Ectodermal cell (in vitro differentiated cells): ENCODE results near the gene NDEL1.

ENCODE experiments used
- H3K27ac ChIP-seq: 2 replicates; pipeline ENCODE4 v1.7.0; 2013; ENCODE audit warnings: mild to moderate bottlenecking, low read depth, low read length; ENCODE audit not compliant: insufficient read depth, poor library complexity, severe bottlenecking
- H3K27me3 ChIP-seq: 2 replicates; pipeline ENCODE4 v1.7.0; 2013; ENCODE audit warnings: mild to moderate bottlenecking, low read length; ENCODE audit not compliant: insufficient read depth, control insufficient read depth, poor library complexity, severe bottlenecking
- H3K36me3 ChIP-seq: one replicate; pipeline ENCODE4 v1.7.0; 2013; ENCODE audit warnings: low read length; ENCODE audit not compliant: control insufficient read depth, insufficient read depth
- H3K4me1 ChIP-seq: one replicate; pipeline ENCODE4 v1.7.0; 2013; ENCODE audit warnings: low read length; ENCODE audit not compliant: control insufficient read depth, insufficient read depth
- H3K4me3 ChIP-seq: 2 replicates; pipeline ENCODE4 v1.7.0; 2013; ENCODE audit warnings: low read depth, low read length, control low read depth; ENCODE audit not compliant: insufficient read depth
- H3K9me3 ChIP-seq: 2 replicates; pipeline ENCODE4 v1.7.0; 2013; ENCODE audit warnings: mild to moderate bottlenecking, low read length, moderate library complexity; ENCODE audit not compliant: control insufficient read depth
- WGBS, 2 experiments: methylation state at CpG; one replicate each; pipeline ENCODE4 v1.1.7; 2013; ENCODE audit warnings: missing lambda C conversion rate in 2 of 2; 5-methylcytosine and 5-hydroxymethylcytosine counted together

Gene NDEL1

GRCh38 chr17:8485491-8485890 lies 49.8 kb downstream of the NDEL1 start:
- no peak overlapping the region for H3K4me3 ChIP-seq
- H3K36me3 ChIP-seq, result peaks cover 73% of the 10 kb centered on the region
- H3K9me3 ChIP-seq, result no peaks in the 10 kb centered on the region
- H3K4me1 ChIP-seq, result no peaks in the 10 kb centered on the region
- H3K27ac ChIP-seq, result no peak overlapping the region
- H3K27me3 ChIP-seq, result no peaks in the 10 kb centered on the region
- WGBS, 2 experiments, result 87 to 100% methylated on average over 1 of the region's 1 CpG

DNA sequence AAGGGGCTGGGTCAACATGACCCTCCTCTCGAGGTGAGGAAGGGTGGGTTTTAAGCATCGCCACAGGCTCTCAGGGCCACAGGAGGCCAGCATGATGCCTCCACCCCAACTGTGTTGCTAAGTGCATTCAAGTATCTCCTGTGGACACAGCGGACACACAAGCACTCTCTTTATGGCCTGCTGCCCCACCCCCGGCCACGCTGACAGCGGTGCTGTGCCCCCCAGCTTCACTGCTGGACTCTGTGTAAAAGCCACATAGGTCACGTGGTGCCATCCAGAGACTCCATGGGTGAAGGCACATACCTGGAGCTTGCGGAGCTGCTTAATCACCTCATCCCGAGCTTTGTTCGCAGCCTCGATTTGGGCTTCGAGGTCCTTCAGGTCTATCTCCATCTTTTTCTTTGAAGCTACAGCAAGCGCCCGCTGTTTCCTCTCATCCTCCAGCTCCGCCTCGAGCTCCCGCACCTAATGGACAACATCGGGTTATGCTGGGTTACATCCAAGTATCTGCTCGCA lies 51.5 kb downstream of the NDEL1 start:
- Histone ChIP-seq H3K36me3 (peaks cover 76% of the 10 kb centered on the region), H3K4me1 (no peaks in the 10 kb centered on the region), H3K9me3 (no peaks in the 10 kb centered on the region), H3K27me3 (no peaks in the 10 kb centered on the region), H3K27ac (no peak overlapping the region), H3K4me3 (no peak overlapping the region)
- 88 to 89% methylated on average over 19 of the region's 19 CpGs for WGBS, 2 experiments

DNA sequence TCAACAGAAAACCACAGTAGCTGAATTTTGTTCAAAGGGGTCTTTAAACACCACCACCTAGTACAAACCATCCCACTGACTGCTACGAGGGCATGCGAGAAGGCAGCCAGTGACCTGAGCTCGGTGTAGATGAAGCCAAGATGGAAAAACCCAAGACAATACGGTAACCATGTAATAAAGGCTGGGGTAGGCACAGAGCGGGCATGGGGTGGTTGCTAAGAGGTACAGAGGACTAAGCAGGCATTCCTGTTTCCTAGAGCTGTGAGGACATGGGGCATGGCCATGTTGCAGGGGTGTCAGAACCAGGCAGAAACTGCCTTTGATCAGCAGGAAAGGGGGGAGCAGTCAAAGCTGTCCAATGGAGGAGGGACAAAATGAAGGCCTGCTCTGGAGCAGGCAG lies 52.1 kb downstream of the NDEL1 start:
- 96% methylated on average over 5 of the region's 5 CpGs for WGBS, 2 experiments
- peaks cover 71% of the 10 kb centered on the region for H3K36me3 ChIP-seq
- H3K4me3 ChIP-seq, result no peak overlapping the region
- no peaks in the 10 kb centered on the region for H3K9me3 ChIP-seq
- H3K27me3 ChIP-seq, result no peaks in the 10 kb centered on the region
- H3K4me1 ChIP-seq, result no peaks in the 10 kb centered on the region
- H3K27ac ChIP-seq, result no peak overlapping the region

DNA sequence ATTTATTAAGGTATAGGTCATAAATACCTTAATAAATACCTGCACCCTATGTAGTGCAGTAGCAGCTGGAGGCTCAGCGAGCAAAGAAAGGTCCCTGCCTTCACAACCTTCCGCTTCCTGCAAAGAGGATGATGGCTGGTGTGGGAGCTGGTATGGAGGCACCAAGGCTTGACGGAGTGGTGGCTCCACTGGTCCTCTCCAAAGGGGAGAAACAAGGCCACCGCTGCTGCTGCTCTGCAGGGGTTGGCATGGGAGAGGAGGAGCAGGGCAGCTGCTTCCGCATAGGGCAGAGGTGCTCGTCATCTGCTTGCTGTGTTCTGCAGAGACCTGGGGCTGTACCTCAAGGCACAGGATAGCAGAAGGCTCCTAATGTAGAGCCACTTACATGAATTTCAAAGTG lies 52.8 kb downstream of the NDEL1 start:
- Histone ChIP-seq H3K36me3 (peaks cover 73% of the 10 kb centered on the region), H3K27ac (no peak overlapping the region), H3K4me3 (no peak overlapping the region), H3K9me3 (no peaks in the 10 kb centered on the region), H3K4me1 (no peaks in the 10 kb centered on the region), H3K27me3 (no peaks in the 10 kb centered on the region)
- 96% methylated on average over 6 of the region's 6 CpGs for WGBS, 2 experiments

DNA sequence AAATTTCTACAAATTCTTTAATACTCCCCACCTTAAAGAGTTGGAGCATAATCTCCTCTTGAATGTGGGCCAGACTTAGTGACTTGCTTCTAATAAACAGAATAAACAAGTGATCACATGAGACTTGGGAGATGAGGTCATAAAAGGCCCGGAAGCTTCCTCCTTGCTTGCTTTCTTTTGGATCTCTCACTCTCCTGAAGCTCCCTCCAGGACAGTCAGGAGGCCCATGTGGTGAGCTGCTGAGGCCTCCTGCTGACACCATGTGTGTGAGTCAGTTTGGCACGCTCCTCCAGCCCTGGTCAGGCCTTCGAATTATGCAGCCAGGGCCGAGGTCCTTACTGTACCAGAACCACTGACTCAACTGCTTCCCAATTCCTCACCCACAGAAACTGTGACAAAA lies 53.2 kb downstream of the NDEL1 start:
- Histone ChIP-seq H3K4me3 (no peak overlapping the region), H3K4me1 (no peaks in the 10 kb centered on the region), H3K9me3 (no peaks in the 10 kb centered on the region), H3K27ac (no peak overlapping the region), H3K36me3 (peaks cover 77% of the 10 kb centered on the region), H3K27me3 (no peaks in the 10 kb centered on the region)
- WGBS, 2 experiments, result 89 to 94% methylated on average over 4 of the region's 4 CpGs

DNA sequence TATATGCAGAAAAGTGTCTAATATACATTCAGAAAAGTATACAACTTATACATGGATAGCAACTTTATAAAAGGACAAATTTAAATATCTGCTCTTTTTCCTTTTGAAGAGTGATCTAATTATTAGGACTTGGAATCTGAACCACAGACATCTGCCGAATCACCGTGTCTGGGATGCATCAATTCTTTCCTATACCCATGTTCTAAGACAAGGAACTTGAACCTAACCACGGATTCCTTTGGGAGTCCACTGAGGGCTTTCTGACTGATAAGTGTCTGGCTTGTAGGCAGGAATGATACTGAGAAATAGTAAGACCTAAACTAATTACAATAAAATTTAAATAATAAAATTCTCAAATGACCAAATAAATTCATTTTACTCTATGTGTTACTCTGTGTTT lies 54.2 kb downstream of the NDEL1 start:
- Histone ChIP-seq H3K27ac (no peak overlapping the region), H3K36me3 (peaks cover 77% of the 10 kb centered on the region), H3K27me3 (no peaks in the 10 kb centered on the region), H3K4me3 (no peak overlapping the region), H3K4me1 (no peaks in the 10 kb centered on the region), H3K9me3 (no peaks in the 10 kb centered on the region)
- 98 to 100% methylated on average over 2 to 3 of the region's 3 CpGs for WGBS, 2 experiments

DNA sequence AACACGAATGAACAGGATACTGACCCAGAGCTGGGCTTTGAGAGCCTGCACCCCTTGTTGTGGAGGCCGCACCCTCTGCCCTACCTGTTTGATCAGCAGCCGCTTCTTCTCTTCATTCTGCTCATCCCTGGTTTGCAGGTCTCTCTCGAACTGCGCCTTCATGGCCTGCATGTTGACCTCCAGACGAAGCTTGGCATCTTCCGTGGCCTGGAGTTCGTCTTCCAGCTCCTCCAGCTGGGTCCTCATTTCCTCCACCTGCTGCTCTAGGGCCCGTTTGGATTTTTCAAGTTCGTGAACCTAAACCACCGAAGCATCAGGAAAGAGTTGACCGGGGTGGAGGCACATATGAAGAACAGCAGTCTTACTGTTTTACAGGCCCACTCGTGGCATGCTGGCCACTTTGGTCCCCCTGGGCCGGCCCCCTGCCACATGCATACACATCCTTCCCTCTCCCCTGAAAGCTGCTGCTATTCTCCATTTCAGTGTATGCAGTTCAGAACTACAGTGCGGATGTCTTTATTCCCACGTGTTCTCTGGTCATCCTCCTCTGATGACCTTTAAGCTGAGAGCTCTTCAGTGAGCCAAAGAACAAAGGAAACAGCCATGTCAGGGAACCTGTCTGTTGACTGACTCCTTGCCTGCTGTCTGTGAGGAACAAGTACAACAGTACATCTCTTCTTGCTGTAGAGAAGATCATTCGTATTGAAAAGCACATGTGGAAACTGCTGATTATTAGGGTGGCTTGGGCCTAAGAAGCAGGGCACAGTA lies 54.8 kb downstream of the NDEL1 start:
- Histone ChIP-seq H3K4me1 (no peaks in the 10 kb centered on the region), H3K27me3 (no peaks in the 10 kb centered on the region), H3K9me3 (no peaks in the 10 kb centered on the region), H3K27ac (no peak overlapping the region), H3K36me3 (peaks cover 78% of the 10 kb centered on the region), H3K4me3 (no peak overlapping the region)
- 94 to 95% methylated on average over 17 of the region's 17 CpGs for WGBS, 2 experiments

GRCh38 chr17:8492121-8492520 lies 56.4 kb downstream of the NDEL1 start:
- no peak overlapping the region for H3K4me3 ChIP-seq
- 95 to 97% methylated on average over 17 of the region's 17 CpGs for WGBS, 2 experiments
- no peaks in the 10 kb centered on the region for H3K9me3 ChIP-seq
- no peak overlapping the region for H3K27ac ChIP-seq
- H3K4me1 ChIP-seq, result no peaks in the 10 kb centered on the region
- peaks cover 75% of the 10 kb centered on the region for H3K36me3 ChIP-seq
- H3K27me3 ChIP-seq, result no peaks in the 10 kb centered on the region

GRCh38 chr17:8494021-8494420 lies 58.3 kb downstream of the NDEL1 start:
- H3K9me3 ChIP-seq, result no peaks in the 10 kb centered on the region
- no peaks in the 10 kb centered on the region for H3K4me1 ChIP-seq
- WGBS, 2 experiments, result 88 to 92% methylated on average over 12 of the region's 12 CpGs
- no peaks in the 10 kb centered on the region for H3K27me3 ChIP-seq
- no peak overlapping the region for H3K27ac ChIP-seq
- H3K4me3 ChIP-seq, result no peak overlapping the region
- H3K36me3 ChIP-seq, result peaks cover 66% of the 10 kb centered on the region

- 92 to 94% methylated on average over 8 of the region's 8 CpGs for WGBS, 2 experiments
Measured at GRCh38 chr17:8494506-8495111, 58.9 kb downstream of the NDEL1 start.

More at GRCh38 chr17:8494506-8495111, 58.9 kb downstream of the NDEL1 start:
- no peaks in the 10 kb centered on the region for H3K27me3 ChIP-seq
- no peaks in the 10 kb centered on the region for H3K4me1 ChIP-seq
- peaks cover 68% of the 10 kb centered on the region for H3K36me3 ChIP-seq
- H3K4me3 ChIP-seq, result no peak overlapping the region
- no peak overlapping the region for H3K27ac ChIP-seq
- H3K9me3 ChIP-seq, result no peaks in the 10 kb centered on the region
